B cell (primary cell): Measurements from ENCODE around the gene AKAP6. TPM values are rescaled to one million over a fixed set of nuclear protein-coding genes. Genes with fewer than 3 reads are reported as not detected.

ENCODE experiments used
- ATAC-seq: fragments of 200-7000 bp; cut with Tn5 transposase; one replicate; pipeline ENCODE4 v1.10.0; 2021; ENCODE audit warnings: low read depth, mild to moderate bottlenecking, moderate number of reproducible peaks, moderate library complexity
- CTCF ChIA-PET: fragments of 350-600 bp; sonication (Branson Sonifier 250); formaldehyde crosslinking; loops from one replicate; lab custom pipeline; 2021; ENCODE audit warnings: antibody characterized with exemption, inconsistent platforms; lab: Charles Lee
- POLR2A ChIA-PET: fragments of 350-600 bp; sonication (Branson Sonifier 250); formaldehyde crosslinking; loops from one replicate; lab custom pipeline; 2021; ENCODE audit warnings: antibody characterized with exemption; lab: Charles Lee
- DNase-seq: peaks from one replicate; pipeline ENCODE4 v3.0.0; 2013
- H2AFZ ChIP-seq: 2 replicates; pipeline ENCODE4 v1.6.1; 2012; ENCODE audit warnings: mild to moderate bottlenecking, low read depth, low read length; ENCODE audit not compliant: insufficient read depth, poor library complexity, severe bottlenecking
- H3K27ac ChIP-seq, 2 donors: 1 replicate in 1 of 2; 2 replicates in 1 of 2; pipeline ENCODE4 v1.5.1; 2012 to 2013; ENCODE audit warnings: low read length in 2 of 2, mild to moderate bottlenecking in 2 of 2, moderate library complexity in 1 of 2
- H3K27me3 ChIP-seq, 4 experiments: fragments of 200-600 bp in 1 of 4; sonication (generic) in 1 of 4; replicated peaks in 1 of 4; 1 replicate in 2 of 4; 2 replicates in 2 of 4; pipeline versions ENCODE4 v1.6.1 to v1.7.0; 2013 to 2016; ENCODE audit warnings: low read length in 3 of 4, mild to moderate bottlenecking in 2 of 4, mixed read lengths in 1 of 4, moderate library complexity in 1 of 4; ENCODE audit not compliant: insufficient read depth in 4 of 4, control insufficient read depth in 3 of 4; ENCODE audit errors: control extremely low read depth in 1 of 4
- H3K36me3 ChIP-seq, 2 experiments: replicated peaks in 1 of 2; 1 replicate in 1 of 2; 2 replicates in 1 of 2; pipeline versions ENCODE4 v1.6.1 to v1.7.1; 2013; ENCODE audit warnings: low read length in 1 of 2; ENCODE audit not compliant: insufficient read depth in 2 of 2, control insufficient read depth in 1 of 2; ENCODE audit errors: control extremely low read depth in 1 of 2, extremely low read depth in 1 of 2
- H3K4me1 ChIP-seq, 2 donors: fragments of 200-600 bp in 1 of 2; sonication (generic) in 1 of 2; 1 replicate in 1 of 2; 2 replicates in 1 of 2; pipeline versions ENCODE4 v1.5.1 to v1.6.1; 2013 to 2017; ENCODE audit warnings: low read length in 2 of 2; ENCODE audit not compliant: control insufficient read depth in 2 of 2, insufficient read depth in 2 of 2
- H3K4me2 ChIP-seq: replicated peaks from 2 replicates; pipeline ENCODE3; 2012; ENCODE audit warnings: mild to moderate bottlenecking, low read depth, low read length; ENCODE audit not compliant: poor library complexity, severe bottlenecking
- H3K4me3 ChIP-seq, 5 experiments: fragments of 200-600 bp in 1 of 5; sonication (generic) in 1 of 5; 1 replicate in 3 of 5; 2 replicates in 2 of 5; pipeline versions ENCODE4 v1.5.1 to v1.7.0; 2011 to 2016; ENCODE audit warnings: low read length in 4 of 5, mild to moderate bottlenecking in 4 of 5, low read depth in 2 of 5, control low read depth in 1 of 5, moderate library complexity in 1 of 5; ENCODE audit not compliant: insufficient read depth in 1 of 5; ENCODE audit errors: control extremely low read depth in 1 of 5, extremely low read depth in 1 of 5
- H3K79me2 ChIP-seq: fragments of 200-600 bp; sonication (generic); one replicate; pipeline ENCODE4 v1.6.0; 2016; ENCODE audit warnings: low read length; ENCODE audit not compliant: control insufficient read depth, insufficient read depth
- H3K9ac ChIP-seq: fragments of 200-600 bp; sonication (generic); 2 replicates; pipeline ENCODE4 v1.6.1; 2017; ENCODE audit warnings: mild to moderate bottlenecking, low read length, moderate library complexity
- H3K9me3 ChIP-seq, 3 donors: one replicate each; pipeline versions ENCODE4 v1.6.1 to v1.7.1; 2013; ENCODE audit warnings: low read length in 2 of 3; ENCODE audit not compliant: control insufficient read depth in 2 of 3, insufficient read depth in 1 of 3; ENCODE audit errors: control extremely low read depth in 1 of 3
- H4K20me1 ChIP-seq: 2 replicates; pipeline ENCODE4 v1.6.0; 2012; ENCODE audit warnings: mild to moderate bottlenecking, low read length; ENCODE audit not compliant: insufficient read depth, control insufficient read depth, poor library complexity, severe bottlenecking
- H3K27ac Mint-ChIP-seq: one replicate; pipeline ENCODE4 v1.8.0; 2021; ENCODE audit warnings: mixed read lengths
- H3K27me3 Mint-ChIP-seq: one replicate; pipeline ENCODE4 v1.8.0; 2021; ENCODE audit warnings: mixed read lengths
- H3K4me1 Mint-ChIP-seq: one replicate; pipeline ENCODE4 v1.8.0; 2021; ENCODE audit warnings: mixed read lengths
- H3K4me3 Mint-ChIP-seq: one replicate; pipeline ENCODE4 v1.8.0; 2021; ENCODE audit warnings: mixed read lengths
- H3K9me3 Mint-ChIP-seq: one replicate; pipeline ENCODE4 v1.8.0; 2022; ENCODE audit warnings: mixed read lengths; ENCODE audit not compliant: insufficient read depth
- EZH2 ChIP-seq: IDR thresholded peaks from 2 replicates; pipeline ENCODE4 v1.6.1; 2012; ENCODE audit warnings: borderline replicate concordance, low read depth, mild to moderate bottlenecking, moderate library complexity, low read length; ENCODE audit not compliant: insufficient read depth, poor library complexity, severe bottlenecking
- WGBS: methylation state at CpG from one replicate; pipeline ENCODE4 v1.1.5; 2013; ENCODE audit warnings: missing lambda C conversion rate; ENCODE audit not compliant: insufficient coverage; 5-methylcytosine and 5-hydroxymethylcytosine counted together
- intact Hi-C: fragments of 100-400 bp; cut with micrococcal nuclease; formaldehyde crosslinking; loops from one replicate; pipeline ENCODE4 v1.10.0; 2022
- polyA plus RNA-seq: library from polyadenylated mRNA; depleted of rRNA; stranded (reverse); fragments of >200 nt; gene quantifications from 2 replicates; pipeline ENCODE4 v1.2.3, GENCODE V29; 2012
- total RNA-seq, 2 donors: library from RNA; stranded (reverse); fragments of 120-200 nt in 1 of 2; gene quantifications; 1 replicate in 1 of 2; 2 replicates in 1 of 2; pipeline versions ENCODE4 v1.2.3 to v1.2.4, GENCODE V29; 2013 to 2022
- TF ChIP-seq, protein P1 (sequence below): fragments of 200-600 bp; IDR thresholded peaks from one replicate; pipeline ENCODE4 v1.8.0; 2022; ENCODE audit warnings: antibody characterized with exemption, mild to moderate bottlenecking

Gene AKAP6
- total and polyA plus RNA-seq, 2 donors (not counting 1 experiment from before 2014, with no cell fraction given): 1.4 to 2.8 TPM

DNA sequence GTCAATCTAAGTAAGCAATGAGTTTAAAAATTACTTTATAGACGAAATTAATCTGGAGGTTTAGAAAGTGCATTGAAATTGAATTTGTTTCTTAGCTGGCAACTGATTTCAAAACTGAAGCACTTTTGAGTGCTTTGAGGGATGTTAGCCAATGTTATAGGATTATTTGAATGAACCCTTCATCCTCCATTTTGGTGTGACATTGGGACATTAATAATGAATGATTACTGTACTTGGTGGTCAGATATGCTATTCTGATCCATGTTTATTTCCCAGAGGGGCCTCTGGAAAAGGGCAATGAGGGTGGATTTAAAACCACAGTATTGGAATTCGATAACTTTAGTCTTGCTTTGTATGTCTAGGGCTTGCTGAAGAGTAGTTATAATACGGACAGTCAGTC lies 183.2 kb downstream of the AKAP6 start:
- TF ChIP-seq EZH2: no peak
- TF ChIP-seq, protein P1, sequence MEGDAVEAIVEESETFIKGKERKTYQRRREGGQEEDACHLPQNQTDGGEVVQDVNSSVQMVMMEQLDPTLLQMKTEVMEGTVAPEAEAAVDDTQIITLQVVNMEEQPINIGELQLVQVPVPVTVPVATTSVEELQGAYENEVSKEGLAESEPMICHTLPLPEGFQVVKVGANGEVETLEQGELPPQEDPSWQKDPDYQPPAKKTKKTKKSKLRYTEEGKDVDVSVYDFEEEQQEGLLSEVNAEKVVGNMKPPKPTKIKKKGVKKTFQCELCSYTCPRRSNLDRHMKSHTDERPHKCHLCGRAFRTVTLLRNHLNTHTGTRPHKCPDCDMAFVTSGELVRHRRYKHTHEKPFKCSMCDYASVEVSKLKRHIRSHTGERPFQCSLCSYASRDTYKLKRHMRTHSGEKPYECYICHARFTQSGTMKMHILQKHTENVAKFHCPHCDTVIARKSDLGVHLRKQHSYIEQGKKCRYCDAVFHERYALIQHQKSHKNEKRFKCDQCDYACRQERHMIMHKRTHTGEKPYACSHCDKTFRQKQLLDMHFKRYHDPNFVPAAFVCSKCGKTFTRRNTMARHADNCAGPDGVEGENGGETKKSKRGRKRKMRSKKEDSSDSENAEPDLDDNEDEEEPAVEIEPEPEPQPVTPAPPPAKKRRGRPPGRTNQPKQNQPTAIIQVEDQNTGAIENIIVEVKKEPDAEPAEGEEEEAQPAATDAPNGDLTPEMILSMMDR: no peak
- Mint-ChIP-seq H3K9me3 (no peaks in the 10 kb centered on the region), H3K4me3 (no peak overlapping the region), H3K27ac (no peak overlapping the region), H3K27me3 (peaks cover 18% of the 10 kb centered on the region), H3K4me1 (no peaks in the 10 kb centered on the region)
- no peaks in the 10 kb centered on the region for H3K27me3 ChIP-seq
- CTCF ChIA-PET: no interaction called here
- no peaks in the 10 kb centered on the region for H4K20me1 ChIP-seq
- POLR2A ChIA-PET: no interaction called here
- H3K79me2 ChIP-seq: no peaks in the 10 kb centered on the region
- no peak overlapping the region for H3K4me3 ChIP-seq
- intact Hi-C loops: no loop called here
- H3K9me3 ChIP-seq: peaks cover 0 to 5% (median 1%) of the 10 kb centered on the region in 3 donors
- H3K36me3 ChIP-seq: no peaks in the 10 kb centered on the region
- no peaks in the 10 kb centered on the region for H3K4me1 ChIP-seq
- no peak for DNase-seq
- ATAC-seq: no peak
- no peak overlapping the region for H2AFZ ChIP-seq
- 83% methylated on average over 1 of the region's 3 CpGs for WGBS
- no peak overlapping the region for H3K9ac ChIP-seq
- H3K4me2 ChIP-seq: no peak overlapping the region
- no peak overlapping the region for H3K27ac ChIP-seq

DNA sequence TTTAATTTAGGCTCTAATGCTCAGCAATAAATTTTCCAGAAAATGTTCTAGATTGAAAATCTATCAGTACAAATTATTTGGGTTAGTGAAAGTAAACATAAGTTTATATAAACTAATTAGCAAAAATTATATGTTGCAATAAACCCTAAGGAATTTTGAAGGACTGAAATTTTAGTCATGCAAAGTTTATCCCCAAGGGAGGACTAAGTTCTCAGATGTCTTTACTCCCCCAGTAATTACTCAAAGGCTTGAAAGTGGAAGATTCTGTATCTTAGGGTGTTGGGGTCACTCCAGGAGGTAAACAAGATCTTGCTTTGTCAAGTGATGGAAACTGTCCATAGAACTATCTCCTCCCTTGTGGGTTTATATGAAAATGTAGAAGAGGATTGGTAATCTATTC lies 183.7 kb downstream of the AKAP6 start:
- Histone ChIP-seq H3K4me1 (no peaks in the 10 kb centered on the region), H4K20me1 (no peaks in the 10 kb centered on the region), H3K9ac (no peak overlapping the region), H3K4me3 (no peak overlapping the region), H3K27me3 (no peaks in the 10 kb centered on the region), H2AFZ (no peak overlapping the region), H3K27ac (no peak overlapping the region), H3K79me2 (no peaks in the 10 kb centered on the region), H3K36me3 (no peaks in the 10 kb centered on the region), H3K9me3 (peaks cover 0 to 7% (median 1%) of the 10 kb centered on the region in 3 donors), H3K4me2 (no peak overlapping the region)
- ChIA-PET CTCF (no interaction called here), POLR2A (no interaction called here)
- Mint-ChIP-seq H3K27me3 (peaks cover 18% of the 10 kb centered on the region), H3K4me3 (no peak overlapping the region), H3K4me1 (no peaks in the 10 kb centered on the region), H3K27ac (no peak overlapping the region), H3K9me3 (no peaks in the 10 kb centered on the region)
- ATAC-seq (no peak), DNase-seq (no peak)
- intact Hi-C loops: no loop called here
- TF ChIP-seq, protein P1: no peak
- no peak for TF ChIP-seq EZH2
